C1 segment of cervical spinal cord (tissue), 14 donors: Measurements from ENCODE around the gene ECM2.

Source experiments
- DNase-seq, 14 donors: peaks; one replicate each; lab custom pipeline; 2025; lab: John Stamatoyannopoulos, UW

The ECM2 gene

DNA sequence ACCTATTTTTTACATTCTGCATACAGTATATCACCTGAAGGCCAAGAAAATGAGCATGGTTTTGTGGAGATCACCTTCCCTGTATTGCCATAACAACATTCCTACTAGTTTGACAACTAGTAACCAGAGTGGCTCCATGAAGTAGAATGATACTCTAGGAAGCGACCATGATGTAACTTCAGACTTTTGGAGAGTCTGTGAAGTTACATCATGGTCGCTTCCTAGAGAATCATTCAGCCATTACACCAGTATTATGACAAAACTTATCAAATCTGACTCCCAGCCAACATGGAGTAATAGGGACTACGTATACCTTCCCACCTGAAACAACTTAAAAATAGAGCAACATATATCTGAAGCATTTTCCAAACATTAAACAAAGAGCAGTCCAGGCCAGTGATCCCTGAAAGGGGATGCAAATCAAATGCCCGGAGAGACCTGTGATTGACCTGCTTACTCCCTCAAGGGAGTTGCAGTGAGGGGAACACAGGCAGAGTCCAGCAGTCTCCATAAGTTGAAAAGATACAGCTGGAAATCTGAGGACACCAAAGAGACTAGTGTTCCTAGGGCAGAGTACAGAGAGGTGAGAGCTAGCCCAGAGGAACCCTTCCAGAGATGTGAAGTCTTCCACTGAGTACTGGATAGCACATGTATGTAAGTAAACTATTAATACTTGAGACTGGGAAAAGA is 7.8 kb downstream of the ECM2 start:
- no peak for DNase-seq

DNA sequence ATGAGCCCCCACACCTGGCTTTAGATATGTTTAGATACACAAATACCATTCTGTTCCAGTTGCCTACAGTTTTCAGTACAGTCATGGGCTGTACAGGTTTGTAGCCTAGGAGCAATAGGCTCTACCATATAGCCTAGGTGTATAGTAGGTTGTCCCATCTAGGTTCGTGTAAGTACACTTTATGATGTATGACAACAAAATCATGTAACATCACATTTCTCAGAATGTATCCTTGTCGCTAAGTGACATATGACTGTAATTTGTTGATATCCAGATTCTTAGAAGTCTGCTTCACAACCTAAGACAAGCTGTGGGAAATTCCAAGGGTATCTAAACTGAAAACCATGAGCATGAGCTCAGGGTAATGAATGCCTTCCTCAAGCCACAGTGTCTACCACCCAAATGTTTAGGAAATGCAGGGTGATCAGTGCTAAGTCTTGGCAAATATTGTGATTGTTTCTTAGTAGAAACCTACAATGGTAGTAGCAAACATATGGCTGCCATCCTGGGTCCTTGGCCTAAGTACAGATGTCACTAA is 8.4 kb downstream of the ECM2 start:
- no peak for DNase-seq

DNA sequence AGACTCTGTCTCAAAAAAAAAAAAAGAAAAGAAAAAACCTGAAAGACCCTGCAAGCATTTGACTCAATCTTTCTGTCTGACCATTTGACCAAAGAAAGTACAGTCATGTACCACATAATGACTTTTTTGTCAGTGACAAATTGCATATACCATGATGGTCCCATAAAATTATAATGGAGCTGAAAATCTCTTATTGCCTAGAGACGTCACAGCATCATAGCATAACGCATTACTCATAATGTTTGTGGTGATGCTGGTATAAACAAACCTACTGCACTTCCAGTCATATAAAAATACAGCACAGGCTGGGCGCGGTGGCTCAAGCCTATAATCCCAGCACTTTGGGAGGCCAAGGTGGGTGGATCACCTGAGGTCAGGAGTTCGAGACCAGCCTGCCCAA is 10.5 kb downstream of the ECM2 start:
- DNase-seq: no peak

DNA sequence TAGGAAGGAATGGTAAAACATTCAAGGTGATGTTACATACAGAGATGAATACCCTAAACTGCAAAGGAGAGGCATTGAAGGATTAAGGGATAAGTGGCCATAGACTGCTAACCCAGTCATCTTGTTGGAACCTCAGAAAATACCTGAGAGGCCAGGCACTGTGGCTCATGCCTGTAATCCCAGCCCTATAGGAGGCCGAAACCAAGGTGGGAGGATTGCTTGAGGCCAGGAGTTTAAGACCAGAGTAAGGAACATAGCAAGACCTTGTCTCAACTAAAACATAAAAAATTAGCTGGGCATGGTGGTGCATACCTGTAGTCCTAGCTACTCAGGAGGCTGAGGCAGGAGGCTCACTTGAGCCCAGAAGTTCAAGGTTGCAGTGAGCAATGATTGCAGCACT is 10.9 kb downstream of the ECM2 start:
- DNase-seq: no peak

DNA sequence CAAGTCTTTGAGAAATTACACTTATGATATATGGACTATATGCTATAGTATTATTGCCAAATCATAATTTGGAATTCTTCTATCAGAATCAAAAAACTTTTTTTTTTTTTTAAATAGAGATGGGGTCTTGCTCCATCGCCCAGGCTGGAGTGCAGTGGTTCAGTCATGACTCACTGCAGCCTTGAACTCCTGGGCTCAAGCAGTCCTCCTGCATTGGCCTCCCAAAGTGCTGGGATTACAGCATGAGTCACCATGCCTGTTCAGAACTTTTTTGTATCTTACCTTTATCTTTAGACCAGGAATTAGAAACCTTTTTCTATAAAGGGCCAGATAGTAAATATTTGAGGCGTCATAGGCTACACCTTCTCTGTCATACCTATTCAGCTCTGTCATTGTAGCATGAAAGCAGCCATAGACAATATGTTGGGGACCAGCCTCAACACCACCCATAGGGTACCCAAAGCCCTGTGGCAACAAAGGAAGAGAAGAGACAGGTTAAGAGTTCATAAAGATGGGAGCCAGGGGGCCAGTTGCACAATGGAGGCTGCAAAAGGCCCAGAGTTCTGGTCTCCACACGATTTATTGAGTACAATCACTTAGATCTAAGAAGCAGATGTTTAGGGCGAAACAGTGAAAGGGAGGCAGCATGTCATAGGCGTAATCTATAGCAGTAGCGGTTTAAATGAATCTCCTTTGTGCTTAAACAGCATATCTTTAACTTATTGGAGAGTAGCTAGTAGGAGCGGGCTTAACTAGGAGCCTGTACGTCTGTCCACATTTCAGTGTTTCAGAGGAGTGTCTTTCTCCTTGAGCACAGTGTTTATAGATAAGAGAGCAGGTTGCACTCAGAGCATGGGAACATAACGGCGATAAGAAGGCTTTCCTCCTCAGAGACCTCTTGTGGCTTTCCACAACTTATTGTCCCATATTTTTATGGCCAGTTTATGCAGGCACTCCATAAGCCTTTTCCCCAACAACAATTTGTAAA is 12.5 kb downstream of the ECM2 start:
- DNase-seq: no peak

DNA sequence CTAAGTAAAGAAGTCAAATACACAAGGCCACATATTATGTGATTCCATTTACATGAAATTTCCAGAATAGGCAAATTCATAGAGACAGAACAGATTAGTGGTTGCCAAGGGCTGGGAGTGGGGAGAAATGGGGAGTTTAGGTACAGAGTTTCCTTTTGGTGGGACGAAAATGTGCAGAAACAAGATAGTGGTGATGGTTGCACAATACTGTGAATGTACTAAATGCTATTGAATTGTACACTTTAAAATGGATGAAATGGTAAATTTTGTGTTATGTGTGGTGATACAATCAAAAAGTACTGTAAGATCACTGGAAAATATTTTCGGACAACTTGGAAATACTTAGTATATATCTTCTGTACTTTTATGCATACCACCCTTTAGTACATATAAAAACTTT is 15.0 kb downstream of the ECM2 start:
- DNase-seq: no peak

DNA sequence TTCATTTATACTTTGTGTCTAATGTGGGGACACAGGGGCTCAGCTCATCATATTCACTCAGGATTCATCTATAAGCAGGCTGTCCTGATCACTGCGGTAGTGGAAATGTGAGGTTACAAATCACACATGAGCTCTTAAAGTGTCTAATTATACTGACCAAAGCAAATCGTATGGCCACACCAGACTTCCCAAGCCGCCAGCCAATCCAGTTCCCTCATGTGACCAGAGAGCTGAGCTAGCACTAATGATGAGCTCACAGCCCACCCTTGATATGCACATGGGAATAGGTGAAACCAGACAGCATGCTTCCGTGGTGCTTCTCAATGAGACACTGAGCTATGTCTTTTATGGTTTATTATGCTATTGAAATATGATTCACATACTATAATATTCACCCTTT is 17.6 kb downstream of the ECM2 start:
- DNase-seq: no peak

DNA sequence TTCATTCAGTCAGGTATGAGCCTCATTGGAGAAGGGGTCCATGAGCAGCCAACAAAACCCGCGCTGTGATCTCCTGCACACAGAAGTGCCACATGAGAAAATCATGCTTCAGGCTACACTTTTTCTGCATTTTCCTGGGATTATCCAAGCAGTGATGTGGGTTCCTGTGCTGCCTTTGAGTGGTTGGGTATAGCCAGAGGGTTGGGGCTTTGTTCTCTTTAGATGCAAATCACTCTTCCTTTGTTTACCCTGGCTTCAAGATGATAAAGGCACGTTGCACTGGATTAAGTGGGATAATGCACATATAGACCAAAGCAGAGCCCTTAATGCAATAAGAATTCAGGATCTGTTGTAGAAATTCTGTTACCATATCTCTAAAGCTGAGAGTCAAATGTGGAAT is 18.7 kb downstream of the ECM2 start:
- no peak for DNase-seq

DNA sequence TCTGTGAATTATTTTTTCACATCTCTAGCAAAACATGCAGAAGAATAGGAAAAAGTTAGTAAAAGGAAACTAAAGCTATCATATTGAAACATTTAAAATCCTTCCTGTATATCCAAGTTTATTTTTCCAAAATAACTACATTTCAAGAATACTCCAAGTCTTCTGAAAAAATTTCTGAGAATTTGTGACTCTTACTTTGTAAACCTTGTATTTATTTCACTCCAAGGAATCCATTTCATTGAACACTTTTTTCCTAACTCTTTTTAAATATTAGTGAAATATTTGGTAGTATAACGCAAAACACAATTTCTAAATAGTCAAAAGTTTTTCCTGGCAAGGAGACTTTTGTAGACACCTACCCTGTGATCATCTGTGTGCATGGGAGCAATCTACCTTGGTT is 19.3 kb downstream of the ECM2 start:
- no peak for DNase-seq

DNA sequence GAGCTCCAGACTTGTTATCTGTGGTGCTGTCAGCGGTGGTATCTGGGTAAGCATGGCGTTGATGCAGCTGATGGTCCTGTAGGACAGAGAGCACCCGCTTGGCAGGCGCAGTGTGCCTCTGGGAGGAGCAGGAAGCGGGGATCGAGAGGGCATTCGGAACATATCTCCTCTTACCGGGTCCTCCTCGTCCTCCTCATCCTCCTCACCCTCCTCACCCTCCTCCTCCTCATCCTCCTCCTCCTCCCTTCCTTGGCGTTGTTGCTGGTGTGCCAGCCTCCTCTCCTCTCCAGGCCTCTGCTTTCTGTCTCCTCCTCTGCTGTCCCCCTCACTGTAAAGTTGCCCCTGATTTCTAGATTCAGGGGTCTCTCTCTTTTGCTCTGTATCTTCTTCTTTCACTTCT is 21.2 kb downstream of the ECM2 start:
- DNase-seq: no peak

DNA sequence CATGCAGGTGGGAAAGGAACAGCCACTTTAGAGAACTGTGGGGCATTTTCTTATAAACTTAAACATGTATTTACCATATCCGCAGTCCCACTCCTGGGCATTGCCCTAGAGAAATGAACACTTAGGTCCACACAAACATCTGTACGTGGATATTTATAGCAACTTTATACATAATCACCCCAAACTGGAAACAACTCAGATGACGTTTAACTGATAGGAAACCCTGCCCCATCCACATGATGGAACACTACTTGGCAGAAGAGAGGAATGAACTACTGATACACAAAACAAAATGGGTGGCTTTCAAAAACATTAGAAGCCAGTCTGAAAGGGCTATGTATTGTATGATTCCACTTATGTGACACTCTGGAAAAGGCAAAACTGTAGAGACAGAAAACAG is 22.4 kb downstream of the ECM2 start:
- DNase-seq: no peak

DNA sequence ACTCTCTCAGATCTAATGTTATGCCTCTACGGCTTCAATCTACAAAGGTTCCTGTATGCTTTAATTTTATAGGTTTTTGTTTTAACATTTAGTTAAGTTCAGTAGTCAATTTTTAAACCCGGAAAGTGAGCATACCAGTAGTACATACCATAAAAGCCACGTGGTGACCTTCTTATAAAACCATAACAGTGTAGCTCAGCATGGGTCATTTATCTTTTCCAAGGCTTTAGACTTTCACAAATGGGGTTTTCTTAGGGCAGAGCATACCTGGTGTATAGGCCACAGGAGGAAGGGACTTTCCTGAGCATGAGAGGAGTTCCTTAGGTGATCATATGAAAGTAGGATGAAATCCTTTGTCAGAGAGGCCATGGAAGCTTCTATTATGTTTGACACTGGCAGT is 23.2 kb downstream of the ECM2 start:
- no peak for DNase-seq

DNA sequence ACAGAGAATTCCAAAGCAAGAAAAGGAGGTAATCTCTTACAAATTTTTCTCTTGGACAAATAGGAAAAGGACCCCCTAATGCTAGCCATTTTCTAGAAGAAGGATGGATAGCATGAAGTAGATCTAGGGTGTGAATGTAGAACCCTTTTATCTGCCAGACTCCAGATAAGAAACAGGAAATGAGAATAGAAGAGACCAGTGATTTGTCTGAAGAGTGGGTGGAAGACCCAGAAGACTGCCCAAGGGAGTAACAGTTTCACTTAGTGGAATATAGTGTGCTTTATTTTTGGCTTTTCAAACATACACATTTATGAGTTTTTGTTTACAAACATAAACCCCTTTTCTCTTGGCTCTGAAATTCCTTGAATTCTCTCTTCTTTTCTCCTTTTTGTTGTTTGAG is 25.0 kb downstream of the ECM2 start:
- no peak for DNase-seq

DNA sequence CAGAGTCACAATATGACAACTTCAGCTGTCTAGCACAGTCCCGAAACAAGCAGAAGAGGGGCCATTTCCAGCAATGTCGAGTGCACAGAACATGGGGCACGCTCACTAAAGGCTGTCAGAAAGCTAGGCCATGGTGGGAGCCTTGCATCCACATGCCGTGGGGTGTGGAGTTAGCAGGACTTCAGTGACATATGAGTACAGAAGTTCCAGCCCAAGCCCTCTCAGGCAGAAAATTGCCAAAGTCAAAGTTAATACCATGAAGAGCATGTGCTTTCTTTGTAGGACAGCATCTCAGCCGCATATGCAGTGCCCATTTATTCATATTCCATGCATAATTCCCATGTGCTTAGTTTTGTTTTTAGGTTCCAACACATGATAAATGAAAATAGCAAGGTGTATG is 26.7 kb downstream of the ECM2 start:
- DNase-seq: no peak

DNA sequence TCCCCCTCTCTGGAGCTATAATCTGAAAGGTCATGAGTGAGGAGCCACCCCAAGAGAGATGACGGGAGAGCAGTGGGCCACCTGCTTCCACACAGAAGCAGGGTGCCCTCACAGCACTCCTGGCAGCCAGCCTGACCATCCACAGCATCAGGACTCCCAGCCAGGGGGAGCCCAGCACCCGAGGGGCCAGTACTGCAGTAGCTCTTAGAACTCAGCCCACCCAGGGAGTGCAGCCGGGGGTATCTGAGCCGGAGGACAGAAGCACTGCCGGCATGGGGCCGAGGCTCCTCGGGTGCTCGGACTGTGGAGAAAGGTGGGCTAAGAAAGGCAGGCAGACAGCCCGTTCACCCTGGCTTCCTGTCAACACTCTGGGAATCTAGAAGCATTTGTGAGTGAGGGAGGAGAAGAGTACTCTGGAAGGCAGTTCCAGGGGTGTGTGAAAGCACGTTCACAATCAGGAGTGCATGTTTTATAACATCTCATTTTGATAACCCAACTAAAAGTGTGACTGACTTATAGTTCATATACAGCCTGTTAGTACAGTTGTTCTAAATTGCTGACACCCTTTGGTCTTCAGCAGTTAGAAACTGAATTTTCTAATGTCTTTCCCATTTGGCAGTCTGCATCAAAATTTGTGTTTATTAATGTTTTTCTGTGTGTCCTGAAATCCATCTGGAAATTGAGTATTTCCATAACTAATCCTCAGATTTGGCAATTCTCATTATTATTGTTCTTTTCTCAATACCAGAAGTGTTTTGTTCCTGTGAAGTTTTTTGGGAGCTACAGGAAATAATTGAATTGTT is 27.6 kb downstream of the ECM2 start:
- no peak for DNase-seq

DNA sequence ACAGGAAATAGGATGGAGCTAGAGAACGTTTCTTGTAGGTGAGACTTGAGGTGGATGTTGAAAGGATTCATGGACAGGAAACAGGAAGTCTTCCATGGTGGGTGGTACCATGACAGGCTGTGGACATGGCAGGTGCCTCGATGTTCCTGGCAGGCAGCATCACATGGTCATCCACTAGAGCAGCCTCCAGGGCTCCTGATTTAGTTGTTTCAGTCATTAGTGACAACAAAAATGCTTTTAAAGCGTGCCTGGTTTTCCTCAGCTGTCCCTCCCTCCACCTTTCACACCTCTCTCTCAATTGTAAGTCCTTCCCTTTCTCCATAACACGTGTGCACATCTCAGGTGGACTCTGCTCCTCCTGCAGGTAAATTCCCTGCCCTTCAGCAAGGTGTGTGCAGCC is 28.3 kb downstream of the ECM2 start:
- DNase-seq: no peak

DNA sequence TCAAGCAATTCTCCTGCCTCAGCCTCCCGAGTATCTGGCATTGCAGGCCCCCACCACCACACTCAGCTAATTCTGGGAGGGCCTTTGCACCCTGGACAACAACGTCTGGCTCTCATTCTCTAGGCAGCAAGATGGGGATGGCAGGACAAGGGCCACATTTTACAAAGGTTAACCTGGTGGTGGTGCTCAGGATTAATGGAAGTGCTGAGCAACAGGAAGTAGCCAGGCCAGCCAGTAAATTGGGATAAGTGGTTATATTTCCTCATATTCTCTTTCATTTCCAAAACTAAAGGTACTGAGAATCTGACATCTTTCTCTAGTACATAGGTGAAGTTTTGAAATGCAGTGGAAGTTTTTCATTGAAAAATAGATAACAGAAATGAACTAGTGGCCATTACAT is 28.8 kb downstream of the ECM2 start:
- DNase-seq: no peak

DNA sequence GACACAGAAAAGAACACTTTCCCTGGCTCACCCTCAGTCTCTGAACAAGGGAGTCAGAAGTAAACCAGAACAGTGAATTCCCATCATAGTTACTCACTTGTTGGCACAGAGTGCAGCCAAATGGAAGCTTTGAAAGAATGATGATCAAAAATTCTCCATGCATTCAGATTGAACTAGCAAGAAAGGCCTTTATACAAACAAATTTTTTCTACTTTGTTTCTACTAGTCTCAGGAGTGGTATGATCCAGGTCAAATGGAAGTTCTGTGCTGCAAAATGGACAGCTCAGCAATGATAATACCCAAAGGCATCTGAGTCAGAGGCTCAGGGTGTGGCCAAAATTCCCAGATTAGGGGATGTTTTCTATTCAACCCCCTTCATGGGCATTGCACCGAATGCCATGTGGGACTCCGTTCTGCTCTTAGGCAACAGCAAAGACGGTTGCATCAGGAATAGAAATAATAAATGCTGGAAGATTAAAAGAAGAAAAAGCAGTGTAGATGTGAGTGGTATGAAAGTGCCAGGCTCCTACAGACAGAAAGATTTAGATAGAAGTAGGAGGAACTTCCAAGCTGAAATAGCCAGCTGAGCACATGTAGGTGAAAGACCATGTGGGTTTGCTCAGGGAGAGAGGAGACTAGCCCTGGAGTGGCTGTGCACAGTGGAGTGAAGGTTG is 29.5 kb downstream of the ECM2 start:
- no peak for DNase-seq

DNA sequence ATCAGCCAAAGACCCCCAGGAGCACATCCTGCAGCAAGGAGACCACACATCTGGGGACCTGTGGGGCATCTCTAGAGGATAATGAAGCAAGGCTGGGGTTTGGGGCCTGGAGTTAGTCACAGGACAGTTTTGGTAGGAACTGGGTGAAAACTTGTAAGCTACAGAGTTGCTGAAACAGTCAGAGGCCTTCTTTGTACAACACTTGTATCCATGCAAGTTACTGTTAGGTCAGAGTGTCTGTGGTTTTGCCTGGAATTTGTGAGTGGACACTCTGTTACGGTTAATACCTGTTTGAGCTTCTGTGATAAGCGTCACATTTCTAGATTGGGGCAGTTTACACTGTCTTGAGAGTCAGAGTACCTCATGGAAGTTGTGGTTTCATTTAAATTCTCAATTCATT is 30.9 kb downstream of the ECM2 start:
- no peak for DNase-seq

DNA sequence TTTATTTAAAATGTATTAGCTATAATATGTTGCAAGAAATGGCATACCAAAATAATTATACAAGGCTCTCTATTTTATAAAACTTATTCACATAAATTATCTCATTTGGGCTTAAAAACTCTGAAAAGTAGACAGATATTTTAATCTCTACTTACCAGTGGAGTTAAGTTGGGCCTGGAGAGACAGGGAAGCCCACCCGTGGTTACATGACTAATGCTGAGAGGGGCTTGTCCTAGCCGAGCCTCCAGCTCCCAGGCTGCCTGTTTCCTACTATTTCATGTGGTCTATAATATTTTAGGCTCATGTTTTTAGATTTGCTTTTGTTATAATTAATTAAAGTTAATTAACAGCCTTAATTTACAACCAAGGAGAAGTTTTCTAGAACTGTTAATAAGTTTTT is 32.6 kb downstream of the ECM2 start:
- no peak for DNase-seq

DNA sequence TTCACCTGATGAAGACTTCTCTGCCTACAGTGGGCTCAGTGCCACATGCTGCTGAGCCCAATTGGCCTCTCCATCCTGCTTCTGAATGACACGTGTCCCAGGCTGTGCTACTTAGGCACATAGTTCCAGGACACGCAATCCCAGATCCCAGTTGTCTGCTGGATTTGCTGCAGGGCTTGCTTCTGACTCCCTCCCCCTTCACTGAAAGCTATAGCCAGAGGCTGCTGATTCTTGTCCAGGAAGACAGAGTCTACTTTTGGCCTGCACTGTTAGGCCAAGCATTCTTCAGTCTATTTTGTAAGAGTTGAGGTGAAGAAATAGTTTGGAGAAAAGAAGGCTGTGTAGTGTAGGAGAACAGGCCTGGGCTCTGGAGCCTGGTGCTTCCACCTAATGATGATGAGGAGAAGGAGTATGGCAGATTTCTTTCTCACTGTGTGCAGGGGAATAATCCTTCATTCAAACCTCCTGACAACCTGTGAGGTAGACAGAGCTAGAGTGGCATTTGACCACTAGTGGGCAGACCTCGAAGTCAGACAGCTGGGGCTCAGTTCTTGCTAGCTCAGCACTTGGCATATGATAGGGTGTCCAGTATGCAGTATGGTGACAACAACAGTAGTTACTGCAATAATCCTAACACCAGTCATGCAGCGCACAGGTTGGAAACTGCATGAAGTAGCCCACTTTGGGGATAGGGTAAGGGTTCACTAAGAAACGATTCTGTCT is 34.0 kb downstream of the ECM2 start:
- DNase-seq: no peak
